ENCODE results near the gene OR6K6.

GRCh38 chr1:158801396-158801795, 46.9 kb downstream of the OR6K6 start:
- TF ChIP-seq CTCF (conservative IDR thresholded peaks at IDR 0.05; ENCODE audit: low read depth, low read length) (no peak), EZH2 (IDR thresholded peaks at IDR 0.05; ENCODE audit: borderline replicate concordance, low read depth, low read length, poor library complexity, severe bottlenecking) (no peak)
